GM21737 (cell line): ENCODE measurements around the gene RIC8B.

ENCODE experiments used
- ATAC-seq: cut with Tn5 transposase; IDR thresholded peaks from one replicate; pipeline ENCODE4 v1.9.1; 2021; ENCODE audit warnings: mild to moderate bottlenecking, moderate library complexity; ENCODE audit not compliant: unreplicated experiment

RIC8B gene

GRCh38 chr12:106934277-106934676 is 159.8 kb downstream of the RIC8B start:
- ATAC-seq: no peak
